Choroid plexus epithelial cell (primary cell): ENCODE measurements around the gene PPARG.
"Not testable (repeated sequence)": the region's sequence is repeated elsewhere in the genome, so short reads cannot be mapped to it uniquely, and the experiment has no call there.

Source experiments
- DNase-seq: peaks from one replicate; pipeline ENCODE4 v3.0.0-alpha.2; 2010; ENCODE audit warnings: low read depth
- H3K4me3 ChIP-seq: 2 replicates; pipeline ENCODE4 v1.5.1; 2011; ENCODE audit warnings: low read depth, mild to moderate bottlenecking, control low read depth, low read length, moderate library complexity
- TF ChIP-seq, protein P1 (sequence below): conservative IDR thresholded peaks from 2 replicates; pipeline ENCODE4 v1.5.1; 2011; ENCODE audit warnings: low read depth, mild to moderate bottlenecking, control low read depth, inconsistent platforms, low read length, moderate library complexity

The PPARG gene

DNA sequence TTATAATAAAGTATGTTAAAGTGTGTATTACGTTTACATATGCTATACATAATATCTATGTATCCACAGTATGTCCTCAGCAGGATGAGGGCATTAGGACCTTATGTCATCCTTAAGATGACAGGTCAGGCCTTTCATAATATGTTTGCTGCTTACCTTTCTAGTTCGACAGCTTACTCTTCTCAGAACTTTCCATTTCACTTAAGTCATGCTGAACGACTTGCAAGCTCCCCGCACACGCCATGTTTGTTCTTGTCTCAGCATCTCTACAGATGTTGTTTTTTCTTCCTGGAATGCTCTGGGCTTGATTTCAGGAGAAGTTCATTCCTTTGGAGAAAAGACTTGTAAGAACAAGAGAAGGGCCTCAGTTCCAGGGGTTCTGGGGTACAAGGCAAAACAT lies 36.0 kb upstream of the PPARG start:
- H3K4me3 ChIP-seq = no peak overlapping the region
- TF ChIP-seq, protein P1, sequence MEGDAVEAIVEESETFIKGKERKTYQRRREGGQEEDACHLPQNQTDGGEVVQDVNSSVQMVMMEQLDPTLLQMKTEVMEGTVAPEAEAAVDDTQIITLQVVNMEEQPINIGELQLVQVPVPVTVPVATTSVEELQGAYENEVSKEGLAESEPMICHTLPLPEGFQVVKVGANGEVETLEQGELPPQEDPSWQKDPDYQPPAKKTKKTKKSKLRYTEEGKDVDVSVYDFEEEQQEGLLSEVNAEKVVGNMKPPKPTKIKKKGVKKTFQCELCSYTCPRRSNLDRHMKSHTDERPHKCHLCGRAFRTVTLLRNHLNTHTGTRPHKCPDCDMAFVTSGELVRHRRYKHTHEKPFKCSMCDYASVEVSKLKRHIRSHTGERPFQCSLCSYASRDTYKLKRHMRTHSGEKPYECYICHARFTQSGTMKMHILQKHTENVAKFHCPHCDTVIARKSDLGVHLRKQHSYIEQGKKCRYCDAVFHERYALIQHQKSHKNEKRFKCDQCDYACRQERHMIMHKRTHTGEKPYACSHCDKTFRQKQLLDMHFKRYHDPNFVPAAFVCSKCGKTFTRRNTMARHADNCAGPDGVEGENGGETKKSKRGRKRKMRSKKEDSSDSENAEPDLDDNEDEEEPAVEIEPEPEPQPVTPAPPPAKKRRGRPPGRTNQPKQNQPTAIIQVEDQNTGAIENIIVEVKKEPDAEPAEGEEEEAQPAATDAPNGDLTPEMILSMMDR = no peak
- DNase-seq = no peak

DNA sequence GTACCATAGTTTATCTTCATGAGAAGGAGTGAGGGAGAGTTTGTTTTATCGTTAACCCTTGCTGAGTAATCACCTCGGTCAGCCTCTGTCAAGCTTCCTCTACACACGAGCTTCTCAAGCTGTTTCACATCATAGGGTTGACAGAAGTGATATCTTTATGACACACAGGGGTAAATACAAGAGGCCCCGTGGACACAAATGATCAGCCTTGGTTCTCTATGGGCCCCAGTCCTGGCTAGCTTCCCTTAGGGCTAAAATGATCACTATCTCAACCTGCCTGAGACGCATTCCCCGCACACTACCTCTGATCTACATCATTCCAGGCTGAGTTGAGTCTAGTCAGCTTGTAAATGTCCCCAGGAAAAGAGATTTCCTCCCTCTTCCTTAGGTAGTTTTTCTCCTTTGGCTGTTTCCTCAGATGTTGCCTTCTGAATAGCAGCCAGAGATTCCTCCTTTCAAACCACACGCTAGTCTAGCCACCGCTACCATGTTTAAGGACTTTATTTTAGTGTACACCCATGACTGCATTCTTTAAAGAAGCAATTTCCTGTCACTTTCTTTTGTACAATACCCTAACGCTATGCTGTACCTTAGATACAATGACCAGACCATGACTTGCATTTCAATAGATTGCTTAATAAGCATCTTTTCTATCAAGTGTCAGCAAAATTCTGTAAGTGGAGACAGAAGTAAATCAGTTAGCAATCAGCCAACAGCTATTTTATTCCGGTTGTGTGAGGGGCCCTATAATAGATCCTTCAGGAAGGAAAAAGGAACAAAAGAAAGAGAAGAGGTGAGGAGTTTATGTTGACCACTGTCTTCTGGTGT lies 35.1 kb upstream of the PPARG start:
- H3K4me3 ChIP-seq = no peak overlapping the region
- DNase-seq = no peak
- TF ChIP-seq, protein P1 = no peak

DNA sequence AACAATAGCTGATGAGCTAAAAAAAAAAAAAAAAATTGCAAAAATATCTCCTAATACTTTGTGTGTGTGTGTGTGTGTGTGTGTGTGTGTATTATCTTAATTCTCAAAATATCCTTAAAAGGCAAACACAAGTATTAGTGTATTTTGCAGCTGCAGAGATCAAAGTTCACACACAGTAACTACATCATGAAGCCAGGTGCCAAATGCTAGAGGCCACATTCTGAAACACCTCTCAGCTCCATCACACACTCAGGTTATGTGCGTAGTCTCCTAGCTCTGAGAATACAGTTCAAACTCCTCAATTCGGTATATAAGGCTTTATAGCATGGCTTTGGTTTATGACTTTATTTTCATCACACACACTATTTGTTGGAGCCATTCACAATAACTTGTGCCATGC lies 33.5 kb upstream of the PPARG start:
- no peak for DNase-seq
- no peak overlapping the region for H3K4me3 ChIP-seq
- TF ChIP-seq, protein P1 = no peak

DNA sequence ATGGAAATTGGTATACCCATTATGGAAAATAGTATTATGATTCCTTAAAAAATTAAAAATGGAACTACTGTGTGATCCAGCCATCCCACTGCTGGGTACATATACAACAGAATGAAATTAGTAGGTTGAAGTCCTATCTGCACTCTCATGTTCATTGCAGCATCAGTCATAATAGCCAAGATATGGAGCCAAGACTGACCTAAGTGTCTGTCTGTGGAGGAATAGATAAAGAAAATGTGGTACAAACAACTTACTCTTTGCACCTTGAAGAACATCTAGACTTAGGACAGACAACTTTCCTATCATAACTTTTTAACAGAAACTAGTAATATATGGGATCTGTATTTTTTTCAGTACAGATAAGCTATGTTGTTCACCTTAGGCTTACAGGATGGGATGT lies 30.0 kb upstream of the PPARG start:
- TF ChIP-seq, protein P1 = no peak

DNA sequence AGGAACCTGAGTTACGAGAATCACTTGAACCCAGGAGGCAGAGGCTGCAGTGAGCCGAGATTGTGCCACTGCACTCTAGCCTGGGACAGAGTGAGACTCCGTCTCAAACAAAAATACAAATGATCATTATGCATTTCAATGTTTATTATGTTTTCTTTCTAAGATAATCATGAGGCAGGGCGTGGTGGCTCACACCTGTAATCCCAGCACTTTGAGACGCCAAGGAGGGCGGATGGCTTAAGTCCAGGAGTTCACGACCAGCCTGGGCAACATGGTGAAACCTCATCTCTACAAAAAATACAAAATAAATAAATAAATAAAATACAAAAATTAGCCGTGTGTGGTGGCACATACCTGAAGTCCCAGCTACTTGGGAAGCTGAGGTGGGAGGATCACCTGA lies 26.7 kb upstream of the PPARG start:
- not testable (repeated sequence) for DNase-seq, H3K4me3 ChIP-seq

More for the DNA sequence above, 30.0 kb upstream of the PPARG start:
- H3K4me3 ChIP-seq = no peak overlapping the region
- DNase-seq = no peak

DNA sequence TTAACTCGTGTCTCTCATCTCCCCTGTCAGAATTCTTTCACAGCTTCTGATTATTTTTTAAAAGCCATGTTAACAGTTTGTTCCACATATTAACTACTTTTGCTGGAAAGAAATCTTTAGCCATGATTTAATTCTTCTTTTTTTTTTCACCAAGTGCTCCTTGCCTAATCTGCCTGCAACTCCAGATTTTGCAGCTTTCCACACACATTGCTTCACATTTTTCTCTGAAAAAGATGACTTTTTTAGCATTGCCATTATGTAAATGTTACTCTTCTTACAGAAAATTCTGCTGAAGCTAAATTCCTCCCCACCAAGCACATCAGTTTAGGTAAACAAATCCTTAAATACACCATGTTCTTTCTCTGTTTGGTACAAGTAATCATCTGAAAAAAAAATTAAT lies 23.4 kb upstream of the PPARG start:
- TF ChIP-seq, protein P1 = no peak
- peak; percentile 48 for DNase-seq
- H3K4me3 ChIP-seq = no peak overlapping the region

DNA sequence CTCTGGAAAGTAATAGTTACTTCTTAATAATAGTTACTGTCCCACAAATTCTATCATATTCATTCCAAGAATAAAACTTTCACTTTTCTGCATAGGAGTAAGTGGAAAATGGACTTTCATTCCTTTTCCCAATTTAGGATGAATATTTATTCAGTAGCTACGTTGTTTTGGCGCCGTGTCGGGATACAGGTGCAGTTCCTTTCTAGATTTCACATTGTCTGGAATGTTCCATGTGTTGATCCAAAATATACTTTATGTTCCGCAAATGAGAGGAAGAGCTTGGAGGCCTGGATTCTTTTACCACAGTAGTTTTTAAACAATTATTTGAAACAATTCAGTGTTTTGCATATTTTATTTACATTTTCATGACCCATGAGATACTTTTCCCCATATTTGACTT lies 22.8 kb upstream of the PPARG start:
- DNase-seq = no peak

More for the DNA sequence above, 22.8 kb upstream of the PPARG start:
- TF ChIP-seq, protein P1 = no peak
- H3K4me3 ChIP-seq = no peak overlapping the region
